Uterus (tissue), 4 donors: ENCODE results near the gene CHKA. TPM values are rescaled to one million over a fixed set of nuclear protein-coding genes. Genes with fewer than 3 reads are reported as not detected.

Experiments used
- DNase-seq, 2 donors: peaks; one replicate each; pipeline ENCODE4 v3.0.0-alpha.2; 2019 to 2020
- H3K27ac ChIP-seq, 2 donors: fragments of 200-600 bp; sonication (generic); 1 replicate in 1 of 2; 2 replicates in 1 of 2; pipeline ENCODE4 v1.5.1; 2016 to 2018
- H3K27me3 ChIP-seq, 2 donors: fragments of 200-600 bp; sonication (generic); one replicate each; pipeline ENCODE4 v1.5.1; 2018 to 2019; ENCODE audit warnings: control low read depth in 1 of 2
- H3K36me3 ChIP-seq, 2 donors: fragments of 200-600 bp; sonication (generic); one replicate each; pipeline ENCODE4 v1.5.1; 2019; ENCODE audit warnings: control low read depth in 1 of 2
- H3K4me1 ChIP-seq, 2 donors: fragments of 200-600 bp; sonication (generic); one replicate each; pipeline ENCODE4 v1.5.1; 2018 to 2019; ENCODE audit warnings: control low read depth in 1 of 2
- H3K4me3 ChIP-seq, 2 donors: fragments of 200-600 bp; sonication (generic); 1 replicate in 1 of 2; 2 replicates in 1 of 2; pipeline ENCODE4 v1.5.1; 2018 to 2019; ENCODE audit warnings: mild to moderate bottlenecking in 1 of 2
- H3K9me3 ChIP-seq, 2 donors: fragments of 200-600 bp; sonication (generic); one replicate each; pipeline ENCODE4 v1.5.1; 2019; ENCODE audit warnings: control low read depth in 1 of 2
- POLR2A ChIP-seq, 2 donors: fragments of 450-650 bp; IDR thresholded peaks; one replicate each; pipeline ENCODE4 v1.6.1; 2016; ENCODE audit warnings: antibody characterized with exemption in 2 of 2, mild to moderate bottlenecking in 1 of 2, moderate library complexity in 1 of 2
- intact Hi-C: fragments of 100-400 bp; cut with DNase I; formaldehyde crosslinking; loops from one replicate; pipeline ENCODE4 v1.15.1; 2023; ENCODE audit warnings: low total_unique reads
- total RNA-seq, 4 donors: library from RNA; depleted of rRNA in 3 of 4; stranded (reverse); fragments of >200 nt in 3 of 4; gene quantifications; one replicate each; pipeline versions ENCODE4 v1.1.0 to v1.2.4, GENCODE V29; 2014 to 2023
- TF ChIP-seq, protein P1 (sequence below), 4 experiments: fragments of 200-600 bp in 2 of 4; fragments of 450-650 bp in 2 of 4; sonication (generic) in 2 of 4; IDR thresholded peaks; one replicate each; pipeline ENCODE4 v1.5.1; 2016 to 2019; ENCODE audit warnings: antibody characterized with exemption in 4 of 4, mild to moderate bottlenecking in 2 of 4, moderate library complexity in 1 of 4
- donor health status: DM: yes; HTN: yes; CAD: no.

CHKA gene
- total RNA-seq, 4 donors from 2014 or later, result 21.8 to 57.1 (median 30.3) TPM

DNA sequence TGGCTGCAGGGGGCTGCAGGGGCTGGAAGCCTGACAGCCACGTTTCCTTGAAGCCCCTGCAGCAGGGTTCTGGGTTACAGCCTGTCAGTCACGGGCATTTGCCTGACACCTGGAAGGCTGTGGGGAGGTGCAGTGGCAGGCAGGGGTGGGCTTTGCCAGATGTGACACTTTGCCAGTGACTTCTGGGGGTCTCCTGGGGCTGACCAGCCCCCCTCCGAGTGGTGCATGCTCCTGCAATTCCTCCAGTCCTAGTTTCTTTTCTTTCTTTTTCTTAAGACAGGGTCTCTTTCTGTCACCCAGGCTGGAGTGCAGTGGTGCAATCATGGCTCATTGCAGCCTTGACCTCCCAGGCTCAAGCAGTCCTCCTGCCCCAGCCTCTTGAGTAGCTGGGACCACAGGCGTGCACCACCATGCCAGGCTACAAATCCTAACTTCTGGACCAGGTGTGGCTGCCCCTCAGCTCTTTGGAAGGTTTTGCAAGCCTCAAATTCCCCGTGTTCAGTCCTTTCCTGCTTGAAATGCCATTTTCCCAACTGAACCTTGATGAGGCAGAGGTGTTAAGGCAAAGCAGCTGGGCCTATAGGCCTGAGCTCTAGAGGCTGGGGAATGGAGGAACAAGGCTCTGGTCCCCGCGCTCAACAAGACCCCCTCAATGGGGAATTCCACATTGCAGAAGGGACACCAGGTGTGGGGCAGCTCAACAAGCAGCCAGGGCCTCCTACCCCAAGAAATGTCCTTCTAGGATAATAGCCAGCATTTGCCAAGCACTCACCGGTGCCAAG is 20.2 kb upstream of the CHKA start:
- Histone ChIP-seq H3K27me3 (no peaks in the 10 kb centered on the region), H3K4me3 (no peak overlapping the region), H3K9me3 (no peaks in the 10 kb centered on the region), H3K4me1 (no peaks in the 10 kb centered on the region), H3K36me3 (no peaks in the 10 kb centered on the region), H3K27ac (no peak overlapping the region)
- TF ChIP-seq POLR2A (IDR thresholded peaks at IDR 0.05), result no peak
- TF ChIP-seq, protein P1, sequence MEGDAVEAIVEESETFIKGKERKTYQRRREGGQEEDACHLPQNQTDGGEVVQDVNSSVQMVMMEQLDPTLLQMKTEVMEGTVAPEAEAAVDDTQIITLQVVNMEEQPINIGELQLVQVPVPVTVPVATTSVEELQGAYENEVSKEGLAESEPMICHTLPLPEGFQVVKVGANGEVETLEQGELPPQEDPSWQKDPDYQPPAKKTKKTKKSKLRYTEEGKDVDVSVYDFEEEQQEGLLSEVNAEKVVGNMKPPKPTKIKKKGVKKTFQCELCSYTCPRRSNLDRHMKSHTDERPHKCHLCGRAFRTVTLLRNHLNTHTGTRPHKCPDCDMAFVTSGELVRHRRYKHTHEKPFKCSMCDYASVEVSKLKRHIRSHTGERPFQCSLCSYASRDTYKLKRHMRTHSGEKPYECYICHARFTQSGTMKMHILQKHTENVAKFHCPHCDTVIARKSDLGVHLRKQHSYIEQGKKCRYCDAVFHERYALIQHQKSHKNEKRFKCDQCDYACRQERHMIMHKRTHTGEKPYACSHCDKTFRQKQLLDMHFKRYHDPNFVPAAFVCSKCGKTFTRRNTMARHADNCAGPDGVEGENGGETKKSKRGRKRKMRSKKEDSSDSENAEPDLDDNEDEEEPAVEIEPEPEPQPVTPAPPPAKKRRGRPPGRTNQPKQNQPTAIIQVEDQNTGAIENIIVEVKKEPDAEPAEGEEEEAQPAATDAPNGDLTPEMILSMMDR (IDR thresholded peaks at IDR 0.05), result no peak
- no peak for DNase-seq
- intact Hi-C loops, result no loop called here

DNA sequence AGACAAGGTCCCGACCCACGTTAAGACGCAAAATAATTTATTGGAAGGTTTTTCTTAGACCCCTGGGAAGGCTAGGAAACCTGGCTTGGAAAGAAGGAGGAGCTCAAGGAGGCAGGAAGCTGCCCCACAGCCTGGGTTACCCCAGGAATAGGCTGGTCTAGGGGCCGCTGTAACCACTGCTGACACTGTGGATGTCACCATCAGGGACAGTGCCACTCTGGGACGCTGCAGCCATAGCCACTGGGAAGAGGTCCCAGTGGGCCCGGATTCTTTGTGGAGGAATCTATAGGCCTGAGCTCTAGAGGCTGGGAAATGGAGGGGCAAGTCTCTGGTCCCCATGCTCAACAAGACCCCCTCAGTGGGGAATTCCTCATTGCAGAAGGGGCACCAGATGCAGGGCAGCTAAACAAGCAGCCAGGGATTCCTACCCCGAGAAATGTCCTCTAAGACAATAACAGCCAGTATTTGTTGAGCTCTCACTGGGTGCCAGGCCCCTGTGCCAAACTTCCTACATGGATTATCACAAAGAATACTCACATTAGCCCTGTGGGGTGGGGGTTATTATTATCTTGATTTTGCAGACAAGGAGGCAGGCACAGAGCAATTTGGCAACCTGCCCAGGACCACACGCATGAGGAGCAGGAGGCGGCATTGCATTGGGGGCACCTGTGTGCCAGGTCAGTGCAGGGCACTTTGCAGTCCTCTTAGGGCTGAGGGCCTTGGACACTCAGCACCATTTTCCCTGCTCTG is 19.5 kb upstream of the CHKA start:
- intact Hi-C loops, result no loop called here
- no peak for TF ChIP-seq POLR2A (IDR thresholded peaks at IDR 0.05)
- TF ChIP-seq, protein P1 (IDR thresholded peaks at IDR 0.05), result no peak
- no peaks in the 10 kb centered on the region for H3K9me3 ChIP-seq
- no peak overlapping the region for H3K4me3 ChIP-seq
- H3K4me1 ChIP-seq, result no peaks in the 10 kb centered on the region
- no peak overlapping the region for H3K27ac ChIP-seq
- DNase-seq, result no peak
- H3K36me3 ChIP-seq, result no peaks in the 10 kb centered on the region
- no peaks in the 10 kb centered on the region for H3K27me3 ChIP-seq

DNA sequence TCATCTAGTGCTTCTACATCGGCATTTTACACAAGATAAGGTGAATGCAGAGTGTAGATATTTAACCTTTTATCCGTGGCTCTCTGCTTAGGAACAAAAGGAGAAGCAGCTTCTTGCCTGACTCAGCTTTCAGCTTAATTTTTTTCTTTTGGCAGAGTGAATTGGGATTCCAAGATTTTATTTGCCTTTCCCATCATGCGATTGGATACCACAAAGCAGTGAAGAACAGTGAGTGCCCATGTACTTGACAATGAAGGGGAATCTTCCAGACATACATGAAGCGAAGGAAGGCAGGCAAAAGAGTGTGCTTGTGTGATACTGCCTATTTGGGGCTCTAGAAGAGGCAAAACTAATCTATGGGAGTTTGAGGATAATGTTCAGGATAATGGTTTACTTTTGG is 17.0 kb upstream of the CHKA start:
- intact Hi-C loops, result no loop called here
- no peak for DNase-seq
- Histone ChIP-seq H3K4me1 (no peaks in the 10 kb centered on the region), H3K27ac (peak overlapping the region; percentile 17 to 45), H3K27me3 (no peaks in the 10 kb centered on the region), H3K4me3 (no peak overlapping the region), H3K9me3 (no peaks in the 10 kb centered on the region), H3K36me3 (no peaks in the 10 kb centered on the region)
- no peak for TF ChIP-seq POLR2A (IDR thresholded peaks at IDR 0.05)
- TF ChIP-seq, protein P1 (IDR thresholded peaks at IDR 0.05), result no peak

GRCh38 chr11:68137833-68138232 is 16.6 kb upstream of the CHKA start:
- no peak overlapping the region for H3K4me3 ChIP-seq
- H3K27me3 ChIP-seq, result no peaks in the 10 kb centered on the region
- no peaks in the 10 kb centered on the region for H3K9me3 ChIP-seq
- H3K27ac ChIP-seq, result peak overlapping the region; percentile 17 to 45
- no peaks in the 10 kb centered on the region for H3K4me1 ChIP-seq
- DNase-seq, result no peak
- TF ChIP-seq, protein P1 (IDR thresholded peaks at IDR 0.05), result no peak
- TF ChIP-seq POLR2A (IDR thresholded peaks at IDR 0.05), result no peak
- intact Hi-C loops, result no loop called here
- H3K36me3 ChIP-seq, result no peaks in the 10 kb centered on the region

DNA sequence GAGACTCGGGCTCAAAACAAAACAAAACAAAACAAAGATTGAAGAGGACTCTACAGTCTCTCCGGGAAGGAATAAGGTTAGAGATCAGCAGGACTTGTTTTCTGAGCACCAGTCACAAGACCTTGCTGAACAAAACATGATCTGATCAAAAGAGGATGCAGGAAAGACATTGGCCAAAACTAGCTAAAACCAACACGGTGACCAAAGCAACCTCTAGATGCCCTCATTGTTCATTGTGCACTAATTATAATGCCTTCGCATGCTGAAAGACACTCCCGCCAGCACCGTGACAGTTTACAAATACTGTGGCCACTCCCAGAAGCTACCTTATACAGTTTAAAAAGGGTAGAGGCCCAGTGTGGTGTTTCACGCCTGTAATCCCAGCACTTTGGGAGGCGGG is 15.7 kb upstream of the CHKA start:
- H3K27ac ChIP-seq, result no peak overlapping the region
- intact Hi-C loops, result no loop called here
- H3K4me1 ChIP-seq, result no peaks in the 10 kb centered on the region
- no peaks in the 10 kb centered on the region for H3K27me3 ChIP-seq
- TF ChIP-seq, protein P1 (IDR thresholded peaks at IDR 0.05), result no peak
- no peak for TF ChIP-seq POLR2A (IDR thresholded peaks at IDR 0.05)
- H3K9me3 ChIP-seq, result no peaks in the 10 kb centered on the region
- no peak for DNase-seq
- no peak overlapping the region for H3K4me3 ChIP-seq
- no peaks in the 10 kb centered on the region for H3K36me3 ChIP-seq
